GM12892 (cell line): Measurements from ENCODE around the gene ZNF853.

Source experiments
- DNase-seq: peaks from one replicate; pipeline ENCODE4 v3.0.0; 2011; ENCODE audit not compliant: insufficient read length
- FAIRE-seq: peaks from 2 replicates; lab custom pipeline; 2011; peaks lifted over from hg19 to GRCh38; lab: Jason Lieb, UNC
- POLR2A ChIP-seq: IDR thresholded peaks from 2 replicates; pipeline ENCODE4 v1.6.1; 2011; ENCODE audit warnings: low read depth, low read length, control low read depth
- POLR2AphosphoS5 ChIP-seq: IDR thresholded peaks from 2 replicates; pipeline ENCODE4 v1.6.1; 2011; ENCODE audit warnings: low read depth, low read length, control low read depth
- TAF1 ChIP-seq: IDR thresholded peaks from 2 replicates; pipeline ENCODE4 v1.6.1; 2011; ENCODE audit warnings: low read depth, mild to moderate bottlenecking, control low read depth, low read length, borderline replicate concordance

The ZNF853 gene

DNA sequence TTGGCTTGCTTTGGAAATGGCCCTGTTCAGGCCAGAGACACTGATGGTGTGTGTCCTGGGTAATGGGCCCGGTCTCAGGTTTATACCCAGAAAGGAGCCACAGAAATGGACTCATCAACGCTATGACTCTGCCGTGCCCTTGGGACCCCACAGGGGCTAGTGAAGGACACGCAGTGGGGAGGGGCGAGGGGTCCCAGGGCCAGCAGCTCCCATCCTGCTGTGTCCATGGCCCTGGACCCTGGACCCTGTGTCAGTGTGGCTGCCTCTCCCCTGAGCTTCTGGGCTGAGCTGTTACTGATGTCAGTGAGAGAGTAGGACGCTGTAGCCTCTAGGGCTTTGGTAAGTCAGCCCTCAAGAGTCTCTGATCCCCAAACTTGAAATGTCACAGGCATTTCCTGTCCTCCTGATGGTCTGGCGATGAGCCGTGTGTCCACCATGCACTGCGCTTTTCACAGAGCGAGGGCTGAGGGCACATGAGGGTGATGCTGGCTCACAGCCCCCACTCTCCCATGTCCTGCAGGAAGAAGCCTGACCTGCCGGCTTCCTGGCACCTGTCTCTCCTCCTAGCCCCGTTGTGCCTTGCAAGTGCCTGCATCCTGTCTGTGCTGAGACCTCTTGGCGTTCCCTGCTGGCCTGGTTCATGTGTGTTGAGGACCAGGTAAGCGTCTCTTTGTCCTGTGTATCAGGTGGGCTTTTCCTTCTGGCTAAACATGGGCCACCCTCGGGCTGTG, 26.1 kb downstream of the ZNF853 start:
- DNase-seq (no peak), FAIRE-seq (no peak)
- no peak for TF ChIP-seq POLR2A
- no peak for TF ChIP-seq POLR2AphosphoS5
- TF ChIP-seq TAF1 = no peak

DNA sequence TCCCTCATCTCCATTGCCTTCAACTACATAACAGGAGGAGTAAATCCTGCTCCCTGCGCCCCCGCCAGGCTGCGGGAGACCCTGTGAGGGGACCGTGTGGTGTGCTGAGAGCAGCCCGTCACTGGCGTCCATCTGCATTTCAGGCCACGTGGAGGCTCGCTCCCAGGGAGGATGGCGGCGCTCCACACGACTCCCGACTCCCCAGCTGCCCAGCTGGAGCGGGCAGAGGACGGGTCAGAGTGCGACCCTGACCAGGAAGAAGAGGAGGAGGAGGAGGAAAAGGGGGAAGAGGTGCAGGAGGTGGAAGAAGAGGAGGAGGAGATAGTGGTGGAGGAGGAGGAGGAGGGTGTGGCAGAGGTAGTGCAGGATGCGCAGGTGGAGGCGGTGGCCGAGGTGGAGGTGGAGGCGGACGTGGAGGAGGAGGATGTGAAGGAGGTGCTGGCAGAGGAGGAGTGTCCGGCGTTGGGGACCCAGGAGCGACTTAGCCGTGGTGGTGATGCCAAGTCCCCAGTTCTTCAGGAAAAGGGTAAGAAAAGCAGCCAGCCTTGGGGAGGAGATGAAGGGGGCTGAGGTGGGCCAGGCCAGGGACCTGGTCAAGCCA, 26.9 kb downstream of the ZNF853 start:
- TF ChIP-seq POLR2AphosphoS5 (no peak), POLR2A (no peak), TAF1 (no peak)
- FAIRE-seq = no peak
- no peak for DNase-seq

GRCh38 chr7:6642861-6643640, 27.6 kb downstream of the ZNF853 start:
- no peak for TF ChIP-seq POLR2A
- DNase-seq (no peak), FAIRE-seq (no peak)

DNA sequence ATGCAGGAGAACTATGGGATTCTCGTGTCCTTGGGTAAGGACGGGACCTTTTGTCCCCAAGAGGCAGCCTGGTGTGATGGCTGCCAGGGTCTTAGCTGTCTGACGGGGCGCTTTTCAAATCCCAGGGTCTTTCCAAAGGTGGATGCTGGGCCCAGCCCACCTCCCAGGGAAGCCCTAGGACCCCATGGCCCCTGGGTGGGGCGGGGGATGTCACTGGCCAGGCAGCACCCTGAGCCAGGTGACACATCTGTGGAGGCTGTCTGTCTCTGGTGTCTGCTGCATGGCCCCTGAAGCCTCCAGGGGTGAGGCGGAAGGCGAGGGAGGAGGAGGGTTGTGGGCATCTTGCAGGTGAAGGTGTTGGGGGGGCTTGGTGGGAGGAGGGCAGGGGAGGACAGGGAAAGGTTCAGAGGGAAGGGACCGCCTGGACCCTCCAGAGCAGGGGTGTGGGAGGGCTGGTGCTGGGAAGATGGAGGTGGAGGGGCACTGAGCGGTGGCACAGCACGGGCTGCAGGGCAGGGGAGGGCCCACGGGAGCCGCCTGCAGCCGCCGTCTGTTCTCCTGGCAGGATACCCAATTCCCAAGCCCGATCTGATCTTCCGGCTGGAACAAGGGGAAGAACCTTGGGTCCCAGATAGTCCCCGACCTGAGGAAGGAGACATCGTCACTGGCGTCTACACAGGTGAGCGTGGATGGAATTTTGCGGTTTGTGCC, 28.7 kb downstream of the ZNF853 start:
- TF ChIP-seq TAF1 = no peak
- TF ChIP-seq POLR2A = no peak
- TF ChIP-seq POLR2AphosphoS5 = no peak
- DNase-seq (no peak), FAIRE-seq (no peak)

DNA sequence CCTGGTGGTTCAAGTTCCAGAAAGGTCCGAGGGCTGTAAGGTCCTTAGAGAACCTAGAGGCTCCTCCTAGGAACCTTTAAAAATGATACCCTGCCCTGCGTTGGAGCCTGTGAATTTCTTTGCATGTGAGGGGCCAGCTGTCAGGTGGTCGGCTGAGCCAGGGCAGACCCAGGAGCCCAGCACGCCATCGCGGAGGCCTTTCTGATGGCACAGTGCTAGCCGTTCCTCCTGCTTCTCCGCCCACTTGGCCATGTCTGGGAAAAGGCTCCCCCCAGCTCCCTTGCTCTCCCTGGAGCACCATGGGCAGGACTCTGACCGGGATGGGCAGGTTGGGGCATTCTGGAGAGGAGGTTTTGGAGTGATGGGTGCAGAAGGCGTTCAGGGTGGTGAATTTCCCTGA, 29.3 kb downstream of the ZNF853 start:
- DNase-seq (no peak), FAIRE-seq (no peak)
- TF ChIP-seq POLR2AphosphoS5 (no peak), POLR2A (no peak), TAF1 (no peak)

- DNase-seq (no peak), FAIRE-seq (no peak)
- TF ChIP-seq POLR2AphosphoS5 (no peak), POLR2A (no peak), TAF1 (no peak)
Measured at GRCh38 chr7:6646465-6646864, 31.1 kb downstream of the ZNF853 start.

DNA sequence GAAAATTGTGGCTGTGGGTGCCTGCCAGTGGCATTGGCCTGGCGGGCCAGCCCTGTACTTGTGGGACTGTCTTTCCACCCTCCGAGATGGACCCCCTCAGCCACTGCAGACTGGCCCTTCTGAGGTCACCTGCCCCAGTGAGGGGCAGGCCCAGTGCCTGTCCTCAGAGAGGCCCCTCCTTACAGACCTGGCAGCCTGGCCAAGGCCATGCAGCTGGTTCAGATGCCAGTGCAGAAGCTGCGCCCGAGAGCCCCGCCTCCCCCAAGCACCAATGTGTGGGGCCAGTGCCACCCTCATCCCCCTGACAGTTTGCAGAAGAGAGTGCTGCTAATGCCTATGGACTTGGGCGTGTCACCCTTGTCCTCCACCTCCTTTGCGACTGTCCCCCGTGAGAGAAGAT, 31.7 kb downstream of the ZNF853 start:
- no peak for TF ChIP-seq POLR2A
- TF ChIP-seq TAF1 = no peak
- no peak for TF ChIP-seq POLR2AphosphoS5
- FAIRE-seq (no peak), DNase-seq (no peak)

- no peak for FAIRE-seq
- TF ChIP-seq POLR2AphosphoS5 (no peak), POLR2A (no peak), TAF1 (no peak)
Measured at GRCh38 chr7:6647541-6647940, 32.1 kb downstream of the ZNF853 start.

DNA sequence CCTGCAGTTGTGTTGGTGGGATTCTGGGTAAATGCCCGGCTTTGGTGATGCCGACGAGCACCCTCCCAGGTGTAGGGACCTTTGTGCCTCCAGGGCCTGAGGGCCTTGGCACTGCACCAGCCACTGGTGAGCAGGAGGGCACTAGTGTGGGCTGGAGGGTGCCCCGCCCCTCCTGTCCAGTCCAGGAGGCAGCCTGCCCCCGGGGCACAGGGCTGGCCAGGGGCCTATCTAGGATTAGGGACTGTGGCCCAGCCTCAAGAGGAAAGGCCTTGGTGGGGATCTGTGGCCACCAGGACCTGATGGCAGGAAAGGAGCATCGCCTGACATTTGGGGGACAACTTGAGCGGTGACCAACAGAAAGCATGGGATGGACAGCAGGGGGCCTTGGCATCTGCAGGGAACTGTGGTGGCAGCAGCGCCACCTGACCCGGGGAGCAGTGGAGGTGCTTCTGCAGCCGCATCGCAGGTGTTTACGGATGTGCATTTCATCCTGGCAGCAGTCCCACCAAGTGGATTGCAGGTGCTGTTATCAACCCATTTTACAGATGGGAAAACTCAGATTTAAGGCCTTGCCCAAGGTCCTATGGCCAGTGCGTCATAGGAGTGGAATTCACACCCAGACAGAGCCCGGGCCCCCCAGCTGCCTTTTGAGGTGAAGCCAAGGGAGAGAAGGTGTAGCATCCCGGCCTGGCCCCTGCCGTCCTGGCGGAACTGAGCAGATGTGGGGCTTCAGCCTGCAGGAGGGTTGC, 32.8 kb downstream of the ZNF853 start:
- TF ChIP-seq TAF1 = no peak
- TF ChIP-seq POLR2A = no peak
- TF ChIP-seq POLR2AphosphoS5 = no peak
- DNase-seq (no peak), FAIRE-seq (no peak)

More at GRCh38 chr7:6647541-6647940, 32.1 kb downstream of the ZNF853 start:
- DNase-seq = no peak

DNA sequence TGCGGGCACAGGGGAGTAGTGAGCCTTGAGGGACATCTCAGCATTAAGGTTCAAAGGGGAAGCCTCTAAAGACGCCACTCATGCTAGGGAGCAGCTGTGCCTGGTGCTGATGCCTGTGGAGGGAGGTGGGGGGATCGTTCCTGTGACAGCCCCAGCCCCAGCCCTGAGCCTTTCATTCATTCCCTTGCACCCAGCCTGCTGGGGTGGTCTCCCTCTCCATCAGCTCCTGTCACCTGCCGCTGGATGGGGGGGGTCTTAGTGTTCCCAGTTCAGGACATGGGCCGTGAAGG, 33.4 kb downstream of the ZNF853 start:
- FAIRE-seq (no peak), DNase-seq (no peak)
- no peak for TF ChIP-seq POLR2AphosphoS5
- TF ChIP-seq TAF1 = no peak
- no peak for TF ChIP-seq POLR2A

GRCh38 chr7:6649241-6649961, 34.0 kb downstream of the ZNF853 start:
- DNase-seq (no peak), FAIRE-seq (no peak)
- TF ChIP-seq POLR2A (no peak), TAF1 (no peak), POLR2AphosphoS5 (no peak)

DNA sequence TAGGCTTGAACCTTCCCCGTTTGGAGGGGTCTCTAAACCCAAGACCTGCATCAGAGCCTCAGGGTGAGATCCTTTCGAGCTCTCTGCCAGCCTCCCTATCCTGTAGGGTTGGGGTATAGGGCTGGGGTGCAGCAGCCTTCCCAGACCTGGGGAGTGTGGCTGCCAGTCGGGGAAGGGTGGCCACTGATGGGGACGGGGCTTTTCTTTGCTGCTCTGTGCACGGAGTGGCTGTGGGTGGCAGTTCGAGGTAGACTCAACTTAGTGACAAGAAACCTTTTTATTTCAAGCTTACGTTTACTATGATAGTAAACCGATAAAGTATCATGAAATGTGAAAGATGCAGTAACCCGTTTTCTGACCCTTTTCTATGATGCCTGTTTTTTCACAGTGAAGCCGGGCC, 34.7 kb downstream of the ZNF853 start:
- FAIRE-seq (no peak), DNase-seq (no peak)
- TF ChIP-seq POLR2A = no peak
- no peak for TF ChIP-seq TAF1
- no peak for TF ChIP-seq POLR2AphosphoS5
